GM12872 (cell line): ENCODE measurements around the gene EHBP1.
A peak's percentile ranks its signal among the peaks of the same experiment; 100 is the strongest.

Experiments used
- TF ChIP-seq, protein P1 (sequence below): IDR thresholded peaks from 3 replicates; pipeline ENCODE4 v1.5.1; 2011; ENCODE audit warnings: low read depth, mild to moderate bottlenecking, low read length, moderate library complexity; ENCODE audit not compliant: insufficient read depth

Gene EHBP1

DNA sequence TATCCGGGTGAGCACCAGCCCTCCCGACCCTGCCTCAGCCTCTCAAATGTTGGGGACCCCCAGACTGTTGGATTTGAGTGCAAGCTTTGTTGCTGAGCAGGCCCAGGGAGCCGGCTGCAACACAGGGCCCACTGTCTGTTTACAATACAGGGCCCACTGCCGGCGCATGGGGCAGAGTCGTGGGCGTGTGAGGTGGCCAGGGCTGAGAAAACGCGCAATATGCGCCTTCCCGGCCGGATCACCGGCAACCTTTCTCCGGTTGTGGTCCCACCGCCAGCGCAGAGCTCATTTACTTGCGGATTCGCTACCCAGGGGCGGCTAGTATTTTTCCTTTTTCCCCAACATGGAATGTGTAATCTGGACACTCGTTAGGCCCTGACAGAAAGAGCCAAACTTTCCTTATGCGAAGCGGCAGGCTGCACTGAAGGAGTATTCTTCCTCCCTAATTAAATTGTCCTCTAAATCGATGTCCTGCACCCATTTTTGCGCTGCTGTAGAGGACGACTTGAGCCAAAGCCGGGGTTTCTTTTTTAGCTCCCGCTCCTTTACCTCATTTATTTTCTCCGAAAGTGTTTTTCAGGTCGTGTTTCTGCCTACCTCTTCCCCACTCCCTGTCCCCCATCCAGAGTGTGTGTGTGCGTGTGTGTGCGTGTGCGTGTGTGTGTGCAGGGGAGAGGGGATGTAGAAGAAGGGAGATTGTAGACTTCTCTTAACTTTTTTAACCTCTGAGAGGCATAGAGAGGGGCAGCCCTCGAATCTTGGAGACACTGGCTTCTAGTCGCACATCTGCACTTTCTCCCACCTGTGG lies 347.8 kb downstream of the EHBP1 start:
- TF ChIP-seq, protein P1, sequence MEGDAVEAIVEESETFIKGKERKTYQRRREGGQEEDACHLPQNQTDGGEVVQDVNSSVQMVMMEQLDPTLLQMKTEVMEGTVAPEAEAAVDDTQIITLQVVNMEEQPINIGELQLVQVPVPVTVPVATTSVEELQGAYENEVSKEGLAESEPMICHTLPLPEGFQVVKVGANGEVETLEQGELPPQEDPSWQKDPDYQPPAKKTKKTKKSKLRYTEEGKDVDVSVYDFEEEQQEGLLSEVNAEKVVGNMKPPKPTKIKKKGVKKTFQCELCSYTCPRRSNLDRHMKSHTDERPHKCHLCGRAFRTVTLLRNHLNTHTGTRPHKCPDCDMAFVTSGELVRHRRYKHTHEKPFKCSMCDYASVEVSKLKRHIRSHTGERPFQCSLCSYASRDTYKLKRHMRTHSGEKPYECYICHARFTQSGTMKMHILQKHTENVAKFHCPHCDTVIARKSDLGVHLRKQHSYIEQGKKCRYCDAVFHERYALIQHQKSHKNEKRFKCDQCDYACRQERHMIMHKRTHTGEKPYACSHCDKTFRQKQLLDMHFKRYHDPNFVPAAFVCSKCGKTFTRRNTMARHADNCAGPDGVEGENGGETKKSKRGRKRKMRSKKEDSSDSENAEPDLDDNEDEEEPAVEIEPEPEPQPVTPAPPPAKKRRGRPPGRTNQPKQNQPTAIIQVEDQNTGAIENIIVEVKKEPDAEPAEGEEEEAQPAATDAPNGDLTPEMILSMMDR = no peak

DNA sequence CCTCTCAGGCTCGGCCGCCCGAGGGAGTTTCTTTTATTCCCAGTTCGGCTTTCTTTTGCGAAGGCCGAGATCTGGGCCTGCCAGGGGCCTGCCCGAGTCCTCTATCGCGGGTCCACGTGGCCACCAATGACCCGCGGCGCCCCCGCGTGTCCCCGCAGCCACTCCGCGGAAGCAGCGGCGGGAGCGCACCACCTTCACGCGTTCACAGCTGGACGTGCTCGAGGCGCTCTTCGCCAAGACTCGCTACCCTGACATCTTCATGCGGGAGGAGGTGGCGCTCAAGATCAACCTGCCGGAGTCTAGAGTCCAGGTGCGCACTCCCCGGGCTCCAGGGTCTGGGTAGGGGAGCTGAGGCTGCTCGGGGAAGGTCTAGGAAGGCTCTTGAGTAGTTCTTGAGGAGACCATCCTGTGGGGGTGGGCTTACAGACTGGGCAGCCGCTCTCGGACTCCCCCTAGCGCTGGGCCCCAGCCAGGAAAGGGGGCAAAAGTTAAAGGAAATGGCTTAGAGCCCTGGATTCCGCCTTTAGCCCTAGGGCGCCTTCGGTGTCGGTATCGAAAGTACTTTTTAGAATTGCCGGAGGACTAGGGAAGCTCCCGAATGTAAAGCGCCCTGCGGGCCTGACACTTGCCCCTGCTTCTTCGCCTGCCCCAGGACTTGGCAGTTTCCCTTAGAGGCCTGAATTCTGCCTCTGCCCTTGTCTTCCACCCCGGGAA lies 348.5 kb downstream of the EHBP1 start:
- TF ChIP-seq, protein P1 = peak; percentile 74

DNA sequence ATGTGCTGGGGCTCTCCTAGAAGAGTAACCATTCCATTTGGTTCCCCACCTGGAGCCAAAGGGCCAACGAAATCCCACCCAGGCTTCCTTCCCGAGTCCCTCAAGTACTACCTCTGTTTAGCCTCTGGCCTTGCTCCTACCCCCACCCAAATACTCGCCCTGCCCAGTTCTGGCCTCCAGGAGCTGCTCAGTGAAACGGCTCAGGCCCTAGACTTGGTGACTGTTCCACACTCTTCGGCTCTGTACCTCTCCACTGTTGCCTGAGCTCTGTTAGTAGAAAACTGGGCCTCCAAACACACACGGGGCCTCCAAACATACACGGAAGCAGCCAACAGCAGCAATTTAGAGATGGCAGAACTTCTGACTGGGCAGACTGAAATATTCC lies 349.3 kb downstream of the EHBP1 start:
- TF ChIP-seq, protein P1 = no peak

DNA sequence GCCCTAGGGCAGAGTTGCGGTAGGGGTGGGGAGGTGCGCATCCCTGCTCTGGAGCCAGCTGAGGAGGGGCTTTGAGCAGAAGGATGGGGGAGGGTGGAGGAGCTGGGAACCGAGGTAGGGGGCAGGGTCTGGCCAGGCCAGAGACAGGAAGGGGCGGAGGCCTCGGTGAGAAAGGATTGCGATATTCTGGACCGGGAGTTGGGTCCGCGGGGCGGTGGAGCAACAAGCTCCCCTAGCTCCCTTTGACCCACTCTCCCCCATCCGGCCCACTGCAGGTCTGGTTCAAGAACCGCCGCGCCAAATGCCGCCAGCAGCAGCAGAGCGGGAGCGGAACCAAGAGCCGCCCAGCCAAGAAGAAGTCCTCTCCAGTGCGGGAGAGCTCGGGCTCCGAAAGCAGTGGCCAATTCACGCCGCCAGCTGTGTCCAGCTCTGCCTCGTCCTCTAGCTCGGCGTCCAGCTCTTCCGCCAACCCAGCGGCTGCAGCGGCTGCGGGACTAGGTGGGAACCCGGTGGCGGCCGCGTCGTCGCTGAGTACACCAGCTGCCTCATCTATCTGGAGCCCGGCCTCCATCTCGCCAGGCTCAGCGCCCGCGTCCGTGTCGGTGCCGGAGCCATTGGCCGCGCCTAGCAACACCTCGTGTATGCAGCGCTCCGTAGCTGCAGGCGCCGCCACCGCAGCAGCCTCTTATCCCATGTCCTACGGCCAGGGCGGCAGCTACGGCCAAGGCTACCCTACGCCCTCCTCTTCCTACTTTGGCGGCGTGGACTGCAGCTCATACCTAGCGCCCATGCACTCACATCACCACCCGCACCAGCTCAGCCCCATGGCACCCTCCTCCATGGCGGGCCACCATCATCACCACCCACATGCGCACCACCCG lies 350.0 kb downstream of the EHBP1 start:
- TF ChIP-seq, protein P1 = no peak

DNA sequence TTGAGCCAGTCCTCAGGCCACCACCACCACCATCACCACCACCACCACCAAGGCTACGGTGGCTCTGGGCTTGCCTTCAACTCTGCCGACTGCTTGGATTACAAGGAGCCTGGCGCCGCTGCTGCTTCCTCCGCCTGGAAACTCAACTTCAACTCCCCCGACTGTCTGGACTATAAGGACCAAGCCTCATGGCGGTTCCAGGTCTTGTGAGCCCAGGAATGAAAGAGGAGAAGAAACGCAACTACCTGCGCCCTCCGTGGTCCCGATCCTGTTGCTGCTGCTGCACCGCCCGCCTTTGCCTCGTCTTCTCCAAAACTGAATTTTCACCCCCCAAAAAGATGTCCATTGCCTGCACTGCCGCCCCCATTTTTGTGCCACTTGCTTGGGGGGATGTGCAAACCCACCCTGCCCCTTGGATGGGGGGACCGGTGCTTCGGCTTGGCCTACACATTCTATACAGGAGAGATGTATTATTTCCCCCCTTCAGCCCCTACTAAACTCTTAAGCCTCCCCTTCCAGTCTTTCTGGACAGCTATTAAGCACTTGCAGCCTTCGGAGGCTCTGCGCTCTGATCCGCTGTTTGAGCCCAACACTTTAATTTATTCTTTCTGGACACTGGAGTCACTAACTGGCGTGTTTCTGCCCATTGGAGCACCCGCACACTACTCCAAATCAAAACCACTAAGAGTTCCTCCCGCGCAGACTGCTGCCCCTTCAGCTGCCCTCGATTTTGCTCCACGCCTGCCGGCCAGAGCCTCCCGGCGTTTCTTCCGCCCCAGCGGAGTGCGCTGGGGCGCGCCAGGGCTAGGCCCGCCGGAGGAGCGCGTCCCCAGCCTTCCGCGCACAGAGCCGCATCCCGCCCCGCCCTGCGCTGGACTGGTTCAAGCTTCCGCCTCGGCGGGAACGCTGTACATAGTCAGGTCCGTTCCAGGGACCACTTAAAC lies 350.9 kb downstream of the EHBP1 start:
- TF ChIP-seq, protein P1 = no peak

DNA sequence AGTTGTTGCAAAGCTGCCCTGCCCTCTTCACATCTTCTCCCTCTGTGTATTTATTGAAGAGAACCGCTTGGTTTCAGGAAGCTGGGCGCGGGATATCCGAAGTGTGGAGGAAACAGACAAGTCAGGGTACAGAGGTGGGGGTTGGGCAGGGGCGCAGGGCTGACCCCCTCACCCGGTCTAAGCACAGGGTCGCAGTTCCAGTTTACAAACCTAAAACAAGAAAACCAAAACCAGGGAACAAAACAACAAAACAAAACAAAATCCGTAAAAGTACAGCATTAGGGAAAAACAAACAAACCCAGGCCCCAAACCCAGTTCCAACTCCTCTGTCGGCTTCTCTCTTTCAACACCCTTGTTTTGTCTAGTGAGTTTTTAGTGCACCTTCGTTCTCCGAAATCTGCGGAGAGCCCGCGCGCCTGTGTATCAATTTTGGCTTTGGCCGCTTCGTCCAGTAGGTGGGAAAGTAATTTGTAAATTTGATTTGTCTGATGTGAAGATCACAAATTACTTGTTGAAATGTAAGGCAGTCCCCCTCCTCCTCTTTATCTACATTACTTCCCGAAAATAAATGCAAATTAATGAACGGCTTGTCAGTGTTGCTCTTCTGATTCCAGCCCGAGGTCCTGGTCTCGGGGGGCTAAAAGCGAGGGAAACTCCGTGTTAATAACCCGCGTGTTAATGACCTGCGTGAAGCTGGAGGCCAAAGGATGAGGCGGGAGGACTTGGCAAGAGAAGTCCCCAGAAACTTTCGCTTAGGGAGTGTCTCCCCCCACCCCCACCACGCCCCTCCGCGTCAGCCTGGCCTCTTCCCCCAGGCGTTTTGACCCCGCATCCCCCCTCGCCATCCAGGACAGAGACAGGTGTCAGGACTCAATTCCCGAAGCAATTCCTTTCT lies 352.0 kb downstream of the EHBP1 start:
- TF ChIP-seq, protein P1 = no peak
